Omental fat pad (tissue), 4 donors: ENCODE measurements around the gene CAPN2. TPM values are rescaled to one million over a fixed set of nuclear protein-coding genes. Genes with fewer than 3 reads are reported as not detected.

ENCODE experiments used
- ATAC-seq: fragments of 150-250 bp; one replicate; pipeline ENCODE4 v1.9.1; 2016; ENCODE audit warnings: mild to moderate bottlenecking, moderate library complexity; ENCODE audit not compliant: low FRiP score
- DNase-seq: peaks from one replicate; pipeline ENCODE4 v3.0.0-alpha.2; 2019; ENCODE audit warnings: low spot score
- total RNA-seq, 4 donors: library from RNA; depleted of rRNA; stranded (reverse); fragments of >200 nt; gene quantifications; one replicate each; pipeline ENCODE4 v1.1.0, GENCODE V29; 2016
- TF ChIP-seq, protein P1 (sequence below), 3 donors: fragments of 450-650 bp; IDR thresholded peaks; one replicate each; pipeline ENCODE4 v1.5.1; 2016 to 2017; ENCODE audit warnings: antibody characterized with exemption in 3 of 3, mild to moderate bottlenecking in 3 of 3, moderate library complexity in 2 of 3

The CAPN2 gene
- total RNA-seq, 4 donors from 2014 or later = 171 to 314 (median 229) TPM

DNA sequence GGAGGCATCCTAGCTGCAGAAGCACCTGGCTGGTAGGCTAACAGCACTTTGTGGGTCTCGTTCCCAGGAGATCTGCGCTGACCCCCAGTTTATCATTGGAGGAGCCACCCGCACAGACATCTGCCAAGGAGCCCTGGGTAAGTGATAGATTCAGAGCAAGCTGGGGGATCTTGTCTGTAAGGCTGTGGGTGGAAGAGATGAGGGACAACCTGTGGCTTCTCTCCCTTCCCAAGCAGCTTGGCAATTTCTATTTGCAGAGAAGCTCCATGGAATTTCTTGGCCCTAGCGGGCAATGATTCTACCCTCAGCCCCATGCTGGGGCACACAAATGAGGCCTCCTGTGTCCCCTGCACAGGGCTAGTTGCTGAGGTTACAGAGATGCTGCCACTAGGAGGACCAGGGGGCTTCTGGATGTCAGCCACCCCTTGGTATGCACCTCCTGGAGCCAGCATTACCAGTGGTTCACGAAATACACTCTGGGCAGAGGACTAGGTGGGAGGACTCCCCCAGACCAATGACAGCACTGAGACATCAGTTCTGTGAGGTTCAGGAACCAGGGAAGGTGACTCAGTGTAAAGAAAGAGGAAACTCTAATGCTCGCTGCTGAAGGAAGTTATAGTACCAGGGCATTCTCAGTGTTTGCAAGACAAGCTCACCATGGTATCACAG, 5.5 kb downstream of the CAPN2 start:
- TF ChIP-seq, protein P1, sequence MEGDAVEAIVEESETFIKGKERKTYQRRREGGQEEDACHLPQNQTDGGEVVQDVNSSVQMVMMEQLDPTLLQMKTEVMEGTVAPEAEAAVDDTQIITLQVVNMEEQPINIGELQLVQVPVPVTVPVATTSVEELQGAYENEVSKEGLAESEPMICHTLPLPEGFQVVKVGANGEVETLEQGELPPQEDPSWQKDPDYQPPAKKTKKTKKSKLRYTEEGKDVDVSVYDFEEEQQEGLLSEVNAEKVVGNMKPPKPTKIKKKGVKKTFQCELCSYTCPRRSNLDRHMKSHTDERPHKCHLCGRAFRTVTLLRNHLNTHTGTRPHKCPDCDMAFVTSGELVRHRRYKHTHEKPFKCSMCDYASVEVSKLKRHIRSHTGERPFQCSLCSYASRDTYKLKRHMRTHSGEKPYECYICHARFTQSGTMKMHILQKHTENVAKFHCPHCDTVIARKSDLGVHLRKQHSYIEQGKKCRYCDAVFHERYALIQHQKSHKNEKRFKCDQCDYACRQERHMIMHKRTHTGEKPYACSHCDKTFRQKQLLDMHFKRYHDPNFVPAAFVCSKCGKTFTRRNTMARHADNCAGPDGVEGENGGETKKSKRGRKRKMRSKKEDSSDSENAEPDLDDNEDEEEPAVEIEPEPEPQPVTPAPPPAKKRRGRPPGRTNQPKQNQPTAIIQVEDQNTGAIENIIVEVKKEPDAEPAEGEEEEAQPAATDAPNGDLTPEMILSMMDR (IDR thresholded peaks at IDR 0.05) = no peak
- ATAC-seq (no peak), DNase-seq (no peak)

- TF ChIP-seq, protein P1 (IDR thresholded peaks at IDR 0.05) = no peak
- DNase-seq = no peak
- ATAC-seq = no peak
Observed at GRCh38 chr1:223718850-223719249, 6.5 kb downstream of the CAPN2 start.

DNA sequence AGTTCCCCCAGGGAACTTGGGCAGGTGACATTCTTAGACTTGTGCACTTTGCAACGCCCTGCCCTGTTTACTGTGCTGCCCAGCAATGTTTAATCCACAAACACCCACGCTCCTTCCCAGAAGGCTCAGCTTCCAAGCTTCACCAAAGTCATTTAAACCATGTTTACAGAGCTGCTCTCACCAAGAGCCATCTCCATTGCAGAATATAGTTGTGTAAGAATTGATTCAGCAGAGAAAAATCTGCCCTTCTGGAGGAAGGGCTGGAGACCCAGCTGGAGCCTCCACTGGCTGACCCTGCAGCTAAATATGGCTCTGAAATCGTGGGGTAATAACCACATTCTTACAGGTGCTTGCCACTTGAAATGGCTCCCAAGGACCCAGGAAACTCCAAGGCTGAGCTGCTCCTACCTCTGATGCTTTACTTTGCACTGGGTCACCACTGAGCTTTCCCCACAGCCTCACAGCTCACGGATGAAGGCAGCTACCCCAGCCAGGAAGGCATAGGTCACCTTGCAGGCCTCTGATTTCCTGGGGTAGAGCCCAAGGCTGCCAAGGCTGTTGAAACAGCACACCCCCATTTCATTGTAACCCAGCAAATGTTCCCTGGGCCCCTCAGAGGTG, 8.7 kb downstream of the CAPN2 start:
- ATAC-seq (peak; percentile 63), DNase-seq (no peak)
- TF ChIP-seq, protein P1 (IDR thresholded peaks at IDR 0.05) = no peak

DNA sequence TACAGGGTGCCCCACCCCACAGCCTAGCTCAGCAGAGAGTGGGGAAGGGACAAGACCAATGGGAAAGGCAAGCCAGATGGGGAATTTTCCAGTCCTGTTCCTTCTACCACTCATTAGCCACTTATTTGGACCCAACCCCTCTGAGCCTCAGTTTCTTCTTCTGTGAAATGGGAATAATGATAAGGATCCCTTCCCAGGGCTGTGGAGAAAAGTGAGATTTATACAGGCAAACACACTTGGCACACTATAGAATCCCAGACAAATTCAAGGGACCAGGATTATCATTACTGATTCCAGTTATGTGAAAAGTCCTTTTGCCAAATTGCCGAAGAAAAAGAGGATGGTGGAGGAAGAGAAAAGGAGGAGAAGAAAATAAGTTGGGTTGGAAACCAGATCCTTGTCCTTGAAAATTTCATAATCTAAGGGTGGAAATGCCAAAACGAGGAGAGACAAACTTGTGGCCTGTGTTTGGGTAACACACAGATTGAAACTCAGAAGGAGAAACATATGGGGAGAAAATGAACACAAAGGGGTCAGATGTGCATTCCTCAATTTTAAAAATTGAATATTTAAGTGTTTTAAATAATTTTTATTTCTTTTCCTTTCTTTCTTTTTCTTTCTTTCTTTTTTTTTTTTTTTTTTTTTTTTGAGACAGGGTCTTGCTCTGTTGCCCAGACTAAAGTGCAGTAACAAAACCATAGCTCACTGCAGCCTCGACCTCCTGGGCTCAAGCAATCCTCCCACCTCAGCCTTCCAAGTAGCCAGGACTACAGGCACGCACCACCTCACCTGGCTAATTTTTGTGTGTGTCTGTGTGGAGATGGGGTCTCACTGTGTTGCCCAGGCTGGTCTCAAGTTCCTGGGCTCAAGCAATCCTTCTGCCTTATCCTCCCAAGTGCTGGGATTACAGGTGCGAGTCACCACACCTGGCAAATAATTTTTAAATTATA, 9.6 kb downstream of the CAPN2 start:
- no peak for DNase-seq
- no peak for ATAC-seq
- TF ChIP-seq, protein P1 (IDR thresholded peaks at IDR 0.05) = no peak

DNA sequence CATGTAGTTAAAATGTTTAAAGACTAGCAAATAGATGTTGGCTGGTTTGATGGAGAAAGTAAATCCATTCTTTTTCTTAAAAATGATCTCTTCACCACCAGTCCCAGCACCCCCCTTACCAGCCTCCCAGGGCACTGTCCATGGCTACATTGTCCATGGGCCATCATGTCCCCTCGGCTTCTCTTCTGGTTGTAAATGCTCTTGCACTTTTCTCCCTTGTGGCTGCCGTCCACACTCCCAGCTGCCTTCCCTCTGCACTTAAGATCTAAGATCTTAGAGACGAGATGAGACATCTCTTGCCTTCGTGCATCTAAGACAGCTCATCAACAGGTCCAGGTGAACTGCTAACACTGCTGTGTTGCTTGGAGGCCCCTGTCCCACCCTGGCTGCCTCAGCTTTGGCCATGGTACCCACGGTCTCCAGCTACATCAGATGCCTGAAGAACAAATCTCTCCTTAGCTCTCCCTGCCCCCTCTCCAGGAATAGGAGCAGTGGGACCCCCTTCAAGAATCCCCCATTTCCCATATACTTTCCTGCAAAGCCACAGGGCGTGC, 11.1 kb downstream of the CAPN2 start:
- no peak for DNase-seq
- TF ChIP-seq, protein P1 (IDR thresholded peaks at IDR 0.05) = no peak
- ATAC-seq = no peak

DNA sequence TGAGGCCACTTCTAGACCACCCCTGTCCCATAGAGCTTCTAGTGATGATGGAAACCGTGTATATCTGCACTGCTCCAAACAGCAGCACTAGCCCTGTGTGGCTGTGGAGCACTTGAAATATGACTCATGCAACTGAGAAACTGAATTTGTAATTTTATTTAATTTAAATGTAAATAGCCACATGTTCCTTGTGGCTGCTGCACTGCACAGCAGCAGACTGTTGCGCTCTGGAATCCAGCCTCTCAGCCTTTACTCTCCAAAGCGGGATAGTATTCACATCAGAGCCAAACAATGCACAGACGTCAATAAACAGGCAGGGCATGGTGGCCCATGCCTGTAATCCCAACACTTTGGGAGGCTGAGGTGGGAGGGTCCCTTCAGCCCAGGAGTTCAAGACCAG, 12.0 kb downstream of the CAPN2 start:
- ATAC-seq (no peak), DNase-seq (no peak)
- TF ChIP-seq, protein P1 (IDR thresholded peaks at IDR 0.05) = no peak
